A673 (cell line): Measurements from ENCODE around the gene SHOX. TPM values are rescaled to one million over a fixed set of nuclear protein-coding genes. Genes with fewer than 3 reads are reported as not detected.

Source experiments
- BruUV-seq: library from RNA; stranded (reverse); fragments of 400-500 nt; replicated peaks from 2 replicates; lab custom pipeline; 2021; lab: Mats Ljungman, UMichigan
- CTCF ChIA-PET: fragments of 300-600 bp; sonication (Branson Sonifier 250); formaldehyde crosslinking; loops from one replicate; lab custom pipeline; 2022; ENCODE audit warnings: antibody characterized with exemption; lab: Charles Lee
- POLR2A ChIA-PET: fragments of 300-600 bp; sonication (Branson Sonifier 250); formaldehyde crosslinking; loops from one replicate; lab custom pipeline; 2022; ENCODE audit warnings: antibody characterized with exemption; ENCODE audit not compliant: low non-redundant PET; lab: Charles Lee
- DNase-seq: peaks from one replicate; pipeline ENCODE4 v3.0.0-alpha.2; 2015; ENCODE audit warnings: low spot score
- H3K27ac ChIP-seq: fragments of 200-600 bp; sonication (generic); 2 replicates; pipeline ENCODE4 v1.5.1; 2016; ENCODE audit warnings: mixed run types, low read depth, mild to moderate bottlenecking, mixed read lengths, antibody characterized with exemption, low read length; ENCODE audit not compliant: poor library complexity, severe bottlenecking
- H3K27me3 ChIP-seq: fragments of 200-600 bp; sonication (generic); replicated peaks from 2 replicates; pipeline ENCODE4 v1.6.1; 2017; ENCODE audit warnings: mixed run types, low read depth, mild to moderate bottlenecking, mixed read lengths, antibody characterized with exemption, low read length; ENCODE audit not compliant: insufficient read depth, poor library complexity
- H3K36me3 ChIP-seq: fragments of 200-600 bp; sonication (generic); 2 replicates; pipeline ENCODE4 v1.6.1; 2016; ENCODE audit warnings: mixed run types, mild to moderate bottlenecking, mixed read lengths, antibody characterized with exemption, low read length; ENCODE audit not compliant: insufficient read depth, poor library complexity, severe bottlenecking
- H3K4me1 ChIP-seq: fragments of 200-600 bp; sonication (generic); 2 replicates; pipeline ENCODE4 v1.6.1; 2017; ENCODE audit warnings: mixed run types, mild to moderate bottlenecking, mixed read lengths, antibody characterized with exemption, low read length; ENCODE audit not compliant: insufficient read depth, poor library complexity, severe bottlenecking
- H3K4me3 ChIP-seq: fragments of 200-600 bp; sonication (generic); 2 replicates; pipeline ENCODE4 v1.5.1; 2016; ENCODE audit warnings: low read depth, mixed run types, mild to moderate bottlenecking, mixed read lengths, low read length; ENCODE audit not compliant: poor library complexity, severe bottlenecking
- H3K9me3 ChIP-seq: fragments of 200-600 bp; sonication (generic); 2 replicates; pipeline ENCODE4 v1.6.1; 2016; ENCODE audit warnings: mixed run types, low read depth, mild to moderate bottlenecking, mixed read lengths, antibody characterized with exemption, low read length; ENCODE audit not compliant: poor library complexity, severe bottlenecking
- CTCF ChIP-seq: fragments of 300-800, 200-600 bp; sonication (generic); conservative IDR thresholded peaks from 2 replicates; pipeline ENCODE4 v1.5.1; 2017; ENCODE audit warnings: low read depth, mild to moderate bottlenecking, antibody characterized with exemption, low read length, moderate library complexity, mixed read lengths
- EZH2 ChIP-seq: fragments of 200-600 bp; sonication (generic); IDR thresholded peaks from 2 replicates; pipeline ENCODE4 v1.6.1; 2017; ENCODE audit warnings: borderline replicate concordance, low read depth, mild to moderate bottlenecking, mixed read lengths, antibody characterized with exemption, low read length; ENCODE audit not compliant: poor library complexity, severe bottlenecking
- intact Hi-C: fragments of 100-400 bp; cut with micrococcal nuclease; formaldehyde crosslinking; loops from one replicate; pipeline ENCODE4 v1.10.0; 2022; ENCODE audit not compliant: unreplicated experiment
- total RNA-seq: library from RNA; stranded (reverse); gene quantifications from 2 replicates; pipeline ENCODE4 v1.2.3, GENCODE V29; 2021

The SHOX gene
- total RNA-seq, 1 experiment from 2014 or later = not detected

- DNase-seq = no peak
- Histone ChIP-seq H3K27ac (no peak overlapping the region), H3K4me1 (no peaks in the 10 kb centered on the region), H3K9me3 (no peaks in the 10 kb centered on the region), H3K36me3 (no peaks in the 10 kb centered on the region), H3K27me3 (peaks cover 41% of the 10 kb centered on the region), H3K4me3 (no peak overlapping the region)
- ChIA-PET POLR2A (no interaction called here), CTCF (no interaction called here)
- no peak for TF ChIP-seq CTCF
- TF ChIP-seq EZH2 = no peak
- intact Hi-C loops = no loop called here
- no TSS peak for BruUV-seq
Measured at GRCh38 chrX:626745-627509, 3.7 kb upstream of the SHOX start.

GRCh38 chrX:627510-627981 lies 3.0 kb upstream of the SHOX start:
- H3K27me3 ChIP-seq = peaks cover 43% of the 10 kb centered on the region
- no peak overlapping the region for H3K4me3 ChIP-seq
- H3K36me3 ChIP-seq = no peaks in the 10 kb centered on the region
- intact Hi-C loops = no loop called here
- no peak overlapping the region for H3K27ac ChIP-seq
- ChIA-PET CTCF (no interaction called here), POLR2A (no interaction called here)
- no peaks in the 10 kb centered on the region for H3K9me3 ChIP-seq
- no peak for DNase-seq
- BruUV-seq = no TSS peak
- H3K4me1 ChIP-seq = no peaks in the 10 kb centered on the region
- TF ChIP-seq CTCF (no peak), EZH2 (no peak)

- H3K27me3 ChIP-seq = peaks cover 48% of the 10 kb centered on the region
- intact Hi-C loops = no loop called here
- no TSS peak for BruUV-seq
- CTCF ChIA-PET = no interaction called here
- no peaks in the 10 kb centered on the region for H3K9me3 ChIP-seq
- TF ChIP-seq CTCF = no peak
- TF ChIP-seq EZH2 = no peak
- H3K4me3 ChIP-seq = no peak overlapping the region
- POLR2A ChIA-PET = no interaction called here
- no peaks in the 10 kb centered on the region for H3K36me3 ChIP-seq
- H3K27ac ChIP-seq = no peak overlapping the region
- no peaks in the 10 kb centered on the region for H3K4me1 ChIP-seq
- no peak for DNase-seq
Measured at GRCh38 chrX:627995-628394, 2.6 kb upstream of the SHOX start.
